ENCODE results near the gene SULT1C3. TPM values are rescaled to one million over a fixed set of nuclear protein-coding genes. Genes with fewer than 3 reads are reported as not detected.

Gene SULT1C3
- total and polyA plus RNA-seq, 2 of the 13 experiments (the other 11 are each of a cell fraction or from before 2014, with no cell fraction given) = not detected

GRCh38 chr2:108270768-108271506, 31.2 kb downstream of the SULT1C3 start (continued):
- TF ChIP-seq, protein P1, sequence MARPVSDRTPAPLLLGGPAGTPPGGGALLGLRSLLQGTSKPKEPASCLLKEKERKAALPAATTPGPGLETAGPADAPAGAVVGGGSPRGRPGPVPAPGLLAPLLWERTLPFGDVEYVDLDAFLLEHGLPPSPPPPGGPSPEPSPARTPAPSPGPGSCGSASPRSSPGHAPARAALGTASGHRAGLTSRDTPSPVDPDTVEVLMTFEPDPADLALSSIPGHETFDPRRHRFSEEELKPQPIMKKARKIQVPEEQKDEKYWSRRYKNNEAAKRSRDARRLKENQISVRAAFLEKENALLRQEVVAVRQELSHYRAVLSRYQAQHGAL (CRISPR knock-in tag; IDR thresholded peaks at IDR 0.05; ENCODE audit: not compliant biosample characterization) = no peak
- TF ChIP-seq NPAS2 (CRISPR knock-in tag; IDR thresholded peaks at IDR 0.05; ENCODE audit: borderline replicate concordance) (no peak), HNF4G (IDR thresholded peaks at IDR 0.05; ENCODE audit: borderline replicate concordance, low read depth, low read length) (peak; percentile 76), HNF4G (CRISPR knock-in tag; IDR thresholded peaks at IDR 0.05; ENCODE audit: borderline replicate concordance, low read depth) (peak; percentile 67; the same call in 1 of the 2 replicates), CHD4 (IDR thresholded peaks at IDR 0.05; ENCODE audit: borderline replicate concordance, low read length) (no peak), ZFP1 (CRISPR knock-in tag; IDR thresholded peaks at IDR 0.05) (no peak), KDM1A (CRISPR knock-in tag; IDR thresholded peaks at IDR 0.05) (0 out of 2 replicates have a peak, but pooled peaks have one; percentile 41), POLR2A (IDR thresholded peaks at IDR 0.05; ENCODE audit: insufficient read depth in 1 of 2, low read depth in 2 of 2, low read length in 2 of 2) (no peak), ZNF317 (CRISPR knock-in tag; IDR thresholded peaks at IDR 0.05) (no peak), ZNF513 (CRISPR knock-in tag; conservative IDR thresholded peaks at IDR 0.05) (no peak), FIP1L1 (IDR thresholded peaks at IDR 0.05; ENCODE audit: borderline replicate concordance, insufficient read depth, low read depth, low read length) (no peak), MIXL1 (CRISPR knock-in tag; IDR thresholded peaks at IDR 0.05) (no peak), PHF5A (CRISPR knock-in tag; IDR thresholded peaks at IDR 0.05; ENCODE audit: low read depth, unreplicated experiment) (no peak), POGZ (CRISPR knock-in tag; IDR thresholded peaks at IDR 0.05) (peak; percentile 27; the same call in 1 of the 2 replicates), ZNF160 (CRISPR knock-in tag; IDR thresholded peaks at IDR 0.05) (peak; percentile 55; the same call in 1 of the 2 replicates), KAT8 (CRISPR knock-in tag; IDR thresholded peaks at IDR 0.05) (peak; percentile 32; the same call in 1 of the 2 replicates), IKZF4 (CRISPR knock-in tag; IDR thresholded peaks at IDR 0.05; ENCODE audit: borderline replicate concordance, low read depth, not compliant biosample characterization) (no peak), AHDC1 (CRISPR knock-in tag; IDR thresholded peaks at IDR 0.05; ENCODE audit: borderline replicate concordance) (no peak)
- TF ChIP-seq, protein P2, sequence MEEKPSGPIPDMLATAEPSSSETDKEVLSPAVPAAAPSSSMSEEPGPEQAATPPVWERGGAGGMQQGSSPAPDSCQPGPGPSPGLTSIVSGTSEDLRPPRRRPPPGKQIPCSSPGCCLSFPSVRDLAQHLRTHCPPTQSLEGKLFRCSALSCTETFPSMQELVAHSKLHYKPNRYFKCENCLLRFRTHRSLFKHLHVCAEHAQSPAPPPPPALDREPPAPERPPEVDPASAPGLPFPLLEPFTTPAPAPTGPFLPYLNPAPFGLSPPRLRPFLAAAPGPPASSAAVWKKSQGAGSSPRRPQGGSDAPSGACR (CRISPR knock-in tag; IDR thresholded peaks at IDR 0.05) = no peak
- TF ChIP-seq, protein P3, sequence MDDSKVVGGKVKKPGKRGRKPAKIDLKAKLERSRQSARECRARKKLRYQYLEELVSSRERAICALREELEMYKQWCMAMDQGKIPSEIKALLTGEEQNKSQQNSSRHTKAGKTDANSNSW (CRISPR knock-in tag; IDR thresholded peaks at IDR 0.05; ENCODE audit: borderline replicate concordance) = no peak
- TF ChIP-seq, protein P4, sequence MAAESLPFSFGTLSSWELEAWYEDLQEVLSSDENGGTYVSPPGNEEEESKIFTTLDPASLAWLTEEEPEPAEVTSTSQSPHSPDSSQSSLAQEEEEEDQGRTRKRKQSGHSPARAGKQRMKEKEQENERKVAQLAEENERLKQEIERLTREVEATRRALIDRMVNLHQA (CRISPR knock-in tag; IDR thresholded peaks at IDR 0.05) = no peak

All from HepG2 (cell line).